ENCODE data around the gene ST3GAL3.

- TF ChIP-seq CTCF (conservative IDR thresholded peaks at IDR 0.05; ENCODE audit: low read depth, low read length) (no peak), EZH2 (IDR thresholded peaks at IDR 0.05; ENCODE audit: borderline replicate concordance, low read depth, low read length, poor library complexity, severe bottlenecking) (no peak)
These were observed 670 bp downstream of the ST3GAL3 start for GRCh38 chr1:43708002-43708410.

All from A673 (cell line).